Measurements from ENCODE around the gene ECM1. TPM values are rescaled to one million over a fixed set of nuclear protein-coding genes. Genes with fewer than 3 reads are reported as not detected.

ECM1 gene
- total RNA-seq, 1 donor = 20.3 TPM

GRCh38 chr1:150537732-150538684, 30.1 kb downstream of the ECM1 start:
- H3K4me3 ChIP-seq (ENCODE audit: low read depth, low read length) = no peak overlapping the region
- DNase-seq (ENCODE audit: low read depth) = peak; percentile 71
- TF ChIP-seq, protein P1, sequence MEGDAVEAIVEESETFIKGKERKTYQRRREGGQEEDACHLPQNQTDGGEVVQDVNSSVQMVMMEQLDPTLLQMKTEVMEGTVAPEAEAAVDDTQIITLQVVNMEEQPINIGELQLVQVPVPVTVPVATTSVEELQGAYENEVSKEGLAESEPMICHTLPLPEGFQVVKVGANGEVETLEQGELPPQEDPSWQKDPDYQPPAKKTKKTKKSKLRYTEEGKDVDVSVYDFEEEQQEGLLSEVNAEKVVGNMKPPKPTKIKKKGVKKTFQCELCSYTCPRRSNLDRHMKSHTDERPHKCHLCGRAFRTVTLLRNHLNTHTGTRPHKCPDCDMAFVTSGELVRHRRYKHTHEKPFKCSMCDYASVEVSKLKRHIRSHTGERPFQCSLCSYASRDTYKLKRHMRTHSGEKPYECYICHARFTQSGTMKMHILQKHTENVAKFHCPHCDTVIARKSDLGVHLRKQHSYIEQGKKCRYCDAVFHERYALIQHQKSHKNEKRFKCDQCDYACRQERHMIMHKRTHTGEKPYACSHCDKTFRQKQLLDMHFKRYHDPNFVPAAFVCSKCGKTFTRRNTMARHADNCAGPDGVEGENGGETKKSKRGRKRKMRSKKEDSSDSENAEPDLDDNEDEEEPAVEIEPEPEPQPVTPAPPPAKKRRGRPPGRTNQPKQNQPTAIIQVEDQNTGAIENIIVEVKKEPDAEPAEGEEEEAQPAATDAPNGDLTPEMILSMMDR (IDR thresholded peaks at IDR 0.05; ENCODE audit: insufficient read depth, low read depth, low read length) = peak; percentile 10

- TF ChIP-seq, protein P1 (IDR thresholded peaks at IDR 0.05; ENCODE audit: insufficient read depth, low read depth, low read length) = no peak
- DNase-seq (ENCODE audit: low read depth) = no peak
- H3K4me3 ChIP-seq (ENCODE audit: low read depth, low read length) = no peak overlapping the region
Measured at GRCh38 chr1:150543500-150544143, 35.7 kb downstream of the ECM1 start.

GRCh38 chr1:150544204-150544603, 36.3 kb downstream of the ECM1 start:
- no peak overlapping the region for H3K4me3 ChIP-seq (ENCODE audit: low read depth, low read length)
- DNase-seq (ENCODE audit: low read depth) = no peak
- TF ChIP-seq, protein P1 (IDR thresholded peaks at IDR 0.05; ENCODE audit: insufficient read depth, low read depth, low read length) = no peak

DNA sequence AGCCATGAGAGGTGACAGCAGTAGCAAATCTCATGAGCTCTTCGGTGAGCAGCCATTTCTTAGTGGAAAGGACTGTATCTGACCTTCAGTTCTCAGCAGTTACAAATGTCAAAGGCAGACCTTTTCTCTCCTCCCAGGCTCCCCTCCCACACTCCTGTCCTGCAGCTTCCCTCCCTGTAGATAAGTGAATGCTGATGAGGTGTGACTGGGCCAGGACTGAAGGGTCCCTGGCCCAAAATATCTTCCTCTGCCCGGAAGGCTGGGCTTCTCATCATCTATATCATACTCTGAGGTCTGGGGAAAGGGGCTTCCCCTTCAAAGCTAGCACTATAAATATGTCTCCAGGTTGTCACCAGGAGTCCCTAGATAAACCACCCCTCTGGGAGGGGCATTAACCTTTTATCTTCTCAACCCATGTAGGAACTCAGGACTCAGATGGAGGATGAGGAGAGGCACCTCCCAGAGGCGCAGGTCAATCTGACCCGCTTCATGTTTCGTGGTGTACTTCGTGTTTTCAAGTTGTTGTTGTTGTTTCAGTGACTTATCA, 37.6 kb downstream of the ECM1 start:
- TF ChIP-seq, protein P1 (IDR thresholded peaks at IDR 0.05; ENCODE audit: insufficient read depth, low read depth, low read length) = no peak
- DNase-seq (ENCODE audit: low read depth) = no peak
- H3K4me3 ChIP-seq (ENCODE audit: low read depth, low read length) = no peak overlapping the region

GRCh38 chr1:150546294-150546937, 38.5 kb downstream of the ECM1 start:
- no peak for DNase-seq (ENCODE audit: low read depth)
- no peak overlapping the region for H3K4me3 ChIP-seq (ENCODE audit: low read depth, low read length)
- TF ChIP-seq, protein P1 (IDR thresholded peaks at IDR 0.05; ENCODE audit: insufficient read depth, low read depth, low read length) = no peak

DNA sequence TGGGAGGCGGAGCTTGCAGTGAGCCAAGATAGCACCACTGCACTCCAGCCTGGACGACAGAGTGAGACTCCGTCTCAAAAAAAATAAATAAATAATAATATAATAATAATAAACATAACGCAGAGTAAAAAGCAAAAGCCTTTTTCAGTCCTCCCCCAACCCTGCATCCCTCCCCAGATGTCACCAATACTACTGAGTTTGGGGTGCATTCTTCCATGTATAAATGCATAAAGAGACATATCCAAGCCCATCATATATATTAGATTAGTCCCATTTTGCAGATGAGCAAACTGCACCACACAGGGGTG, 40.4 kb downstream of the ECM1 start:
- TF ChIP-seq, protein P1 (IDR thresholded peaks at IDR 0.05; ENCODE audit: insufficient read depth, low read depth, low read length) = no peak
- H3K4me3 ChIP-seq (ENCODE audit: low read depth, low read length) = peak overlapping the region; percentile 64
- DNase-seq (ENCODE audit: low read depth) = no peak
